B cell (primary cell): Measurements from ENCODE around the gene VSIG10L. TPM values are rescaled to one million over a fixed set of nuclear protein-coding genes. Genes with fewer than 3 reads are reported as not detected.

Source experiments
- ATAC-seq: fragments of 200-7000 bp; cut with Tn5 transposase; one replicate; pipeline ENCODE4 v1.10.0; 2021; ENCODE audit warnings: low read depth, mild to moderate bottlenecking, moderate number of reproducible peaks, moderate library complexity
- CTCF ChIA-PET: fragments of 350-600 bp; sonication (Branson Sonifier 250); formaldehyde crosslinking; loops from one replicate; lab custom pipeline; 2021; ENCODE audit warnings: antibody characterized with exemption, inconsistent platforms; lab: Charles Lee
- POLR2A ChIA-PET: fragments of 350-600 bp; sonication (Branson Sonifier 250); formaldehyde crosslinking; loops from one replicate; lab custom pipeline; 2021; ENCODE audit warnings: antibody characterized with exemption; lab: Charles Lee
- DNase-seq: peaks from one replicate; pipeline ENCODE4 v3.0.0; 2013
- H2AFZ ChIP-seq: 2 replicates; pipeline ENCODE4 v1.6.1; 2012; ENCODE audit warnings: mild to moderate bottlenecking, low read depth, low read length; ENCODE audit not compliant: insufficient read depth, poor library complexity, severe bottlenecking
- H3K27ac ChIP-seq, 2 donors: 1 replicate in 1 of 2; 2 replicates in 1 of 2; pipeline ENCODE4 v1.5.1; 2012 to 2013; ENCODE audit warnings: low read length in 2 of 2, mild to moderate bottlenecking in 2 of 2, moderate library complexity in 1 of 2
- H3K27me3 ChIP-seq, 4 experiments: fragments of 200-600 bp in 1 of 4; sonication (generic) in 1 of 4; replicated peaks in 1 of 4; 1 replicate in 2 of 4; 2 replicates in 2 of 4; pipeline versions ENCODE4 v1.6.1 to v1.7.0; 2013 to 2016; ENCODE audit warnings: low read length in 3 of 4, mild to moderate bottlenecking in 2 of 4, mixed read lengths in 1 of 4, moderate library complexity in 1 of 4; ENCODE audit not compliant: insufficient read depth in 4 of 4, control insufficient read depth in 3 of 4; ENCODE audit errors: control extremely low read depth in 1 of 4
- H3K36me3 ChIP-seq, 2 experiments: replicated peaks in 1 of 2; 1 replicate in 1 of 2; 2 replicates in 1 of 2; pipeline versions ENCODE4 v1.6.1 to v1.7.1; 2013; ENCODE audit warnings: low read length in 1 of 2; ENCODE audit not compliant: insufficient read depth in 2 of 2, control insufficient read depth in 1 of 2; ENCODE audit errors: control extremely low read depth in 1 of 2, extremely low read depth in 1 of 2
- H3K4me1 ChIP-seq, 2 donors: fragments of 200-600 bp in 1 of 2; sonication (generic) in 1 of 2; 1 replicate in 1 of 2; 2 replicates in 1 of 2; pipeline versions ENCODE4 v1.5.1 to v1.6.1; 2013 to 2017; ENCODE audit warnings: low read length in 2 of 2; ENCODE audit not compliant: control insufficient read depth in 2 of 2, insufficient read depth in 2 of 2
- H3K4me2 ChIP-seq: replicated peaks from 2 replicates; pipeline ENCODE3; 2012; ENCODE audit warnings: mild to moderate bottlenecking, low read depth, low read length; ENCODE audit not compliant: poor library complexity, severe bottlenecking
- H3K4me3 ChIP-seq, 5 experiments: fragments of 200-600 bp in 1 of 5; sonication (generic) in 1 of 5; 1 replicate in 3 of 5; 2 replicates in 2 of 5; pipeline versions ENCODE4 v1.5.1 to v1.7.0; 2011 to 2016; ENCODE audit warnings: low read length in 4 of 5, mild to moderate bottlenecking in 4 of 5, low read depth in 2 of 5, control low read depth in 1 of 5, moderate library complexity in 1 of 5; ENCODE audit not compliant: insufficient read depth in 1 of 5; ENCODE audit errors: control extremely low read depth in 1 of 5, extremely low read depth in 1 of 5
- H3K79me2 ChIP-seq: fragments of 200-600 bp; sonication (generic); one replicate; pipeline ENCODE4 v1.6.0; 2016; ENCODE audit warnings: low read length; ENCODE audit not compliant: control insufficient read depth, insufficient read depth
- H3K9ac ChIP-seq: fragments of 200-600 bp; sonication (generic); 2 replicates; pipeline ENCODE4 v1.6.1; 2017; ENCODE audit warnings: mild to moderate bottlenecking, low read length, moderate library complexity
- H3K9me3 ChIP-seq, 3 donors: one replicate each; pipeline versions ENCODE4 v1.6.1 to v1.7.1; 2013; ENCODE audit warnings: low read length in 2 of 3; ENCODE audit not compliant: control insufficient read depth in 2 of 3, insufficient read depth in 1 of 3; ENCODE audit errors: control extremely low read depth in 1 of 3
- H4K20me1 ChIP-seq: 2 replicates; pipeline ENCODE4 v1.6.0; 2012; ENCODE audit warnings: mild to moderate bottlenecking, low read length; ENCODE audit not compliant: insufficient read depth, control insufficient read depth, poor library complexity, severe bottlenecking
- H3K27ac Mint-ChIP-seq: one replicate; pipeline ENCODE4 v1.8.0; 2021; ENCODE audit warnings: mixed read lengths
- H3K27me3 Mint-ChIP-seq: one replicate; pipeline ENCODE4 v1.8.0; 2021; ENCODE audit warnings: mixed read lengths
- H3K4me1 Mint-ChIP-seq: one replicate; pipeline ENCODE4 v1.8.0; 2021; ENCODE audit warnings: mixed read lengths
- H3K4me3 Mint-ChIP-seq: one replicate; pipeline ENCODE4 v1.8.0; 2021; ENCODE audit warnings: mixed read lengths
- H3K9me3 Mint-ChIP-seq: one replicate; pipeline ENCODE4 v1.8.0; 2022; ENCODE audit warnings: mixed read lengths; ENCODE audit not compliant: insufficient read depth
- EZH2 ChIP-seq: IDR thresholded peaks from 2 replicates; pipeline ENCODE4 v1.6.1; 2012; ENCODE audit warnings: borderline replicate concordance, low read depth, mild to moderate bottlenecking, moderate library complexity, low read length; ENCODE audit not compliant: insufficient read depth, poor library complexity, severe bottlenecking
- WGBS: methylation state at CpG from one replicate; pipeline ENCODE4 v1.1.5; 2013; ENCODE audit warnings: missing lambda C conversion rate; ENCODE audit not compliant: insufficient coverage; 5-methylcytosine and 5-hydroxymethylcytosine counted together
- intact Hi-C: fragments of 100-400 bp; cut with micrococcal nuclease; formaldehyde crosslinking; loops from one replicate; pipeline ENCODE4 v1.10.0; 2022
- polyA plus RNA-seq: library from polyadenylated mRNA; depleted of rRNA; stranded (reverse); fragments of >200 nt; gene quantifications from 2 replicates; pipeline ENCODE4 v1.2.3, GENCODE V29; 2012
- total RNA-seq, 2 donors: library from RNA; stranded (reverse); fragments of 120-200 nt in 1 of 2; gene quantifications; 1 replicate in 1 of 2; 2 replicates in 1 of 2; pipeline versions ENCODE4 v1.2.3 to v1.2.4, GENCODE V29; 2013 to 2022
- TF ChIP-seq, protein P1 (sequence below): fragments of 200-600 bp; IDR thresholded peaks from one replicate; pipeline ENCODE4 v1.8.0; 2022; ENCODE audit warnings: antibody characterized with exemption, mild to moderate bottlenecking

Gene VSIG10L
- total and polyA plus RNA-seq, 2 donors (not counting 1 experiment from before 2014, with no cell fraction given): 1.3 to 1.7 TPM

DNA sequence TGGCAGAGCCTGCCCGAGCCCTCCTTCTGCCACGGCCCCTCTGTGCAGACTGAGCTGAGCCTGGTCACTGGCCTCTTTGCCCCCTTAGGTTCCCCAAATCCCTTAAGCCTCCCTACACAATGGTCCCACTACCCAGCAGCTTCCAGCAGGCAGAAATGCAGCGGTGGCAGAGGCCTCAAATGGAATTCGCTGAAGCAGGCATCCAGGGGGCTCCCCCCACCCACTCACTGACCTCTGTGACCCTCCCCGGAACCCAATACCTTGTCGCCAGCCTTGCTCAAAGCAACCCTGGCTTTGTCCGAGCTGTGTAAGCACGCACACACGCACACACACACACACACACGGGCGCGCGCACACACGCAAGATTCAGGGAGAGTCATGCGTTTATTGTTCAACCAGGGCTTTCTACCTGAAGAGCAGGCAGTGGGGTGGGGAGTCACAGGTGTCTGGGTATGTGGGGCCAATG, 46.0 kb upstream of the VSIG10L start, which contains the start of gene LIM2:
LIM2 (minus strand) TSS at position 51 of the 466 bp plus-strand sequence. CDS start 531 bp downstream, outside the sequence.
- no peak for TF ChIP-seq EZH2
- TF ChIP-seq, protein P1, sequence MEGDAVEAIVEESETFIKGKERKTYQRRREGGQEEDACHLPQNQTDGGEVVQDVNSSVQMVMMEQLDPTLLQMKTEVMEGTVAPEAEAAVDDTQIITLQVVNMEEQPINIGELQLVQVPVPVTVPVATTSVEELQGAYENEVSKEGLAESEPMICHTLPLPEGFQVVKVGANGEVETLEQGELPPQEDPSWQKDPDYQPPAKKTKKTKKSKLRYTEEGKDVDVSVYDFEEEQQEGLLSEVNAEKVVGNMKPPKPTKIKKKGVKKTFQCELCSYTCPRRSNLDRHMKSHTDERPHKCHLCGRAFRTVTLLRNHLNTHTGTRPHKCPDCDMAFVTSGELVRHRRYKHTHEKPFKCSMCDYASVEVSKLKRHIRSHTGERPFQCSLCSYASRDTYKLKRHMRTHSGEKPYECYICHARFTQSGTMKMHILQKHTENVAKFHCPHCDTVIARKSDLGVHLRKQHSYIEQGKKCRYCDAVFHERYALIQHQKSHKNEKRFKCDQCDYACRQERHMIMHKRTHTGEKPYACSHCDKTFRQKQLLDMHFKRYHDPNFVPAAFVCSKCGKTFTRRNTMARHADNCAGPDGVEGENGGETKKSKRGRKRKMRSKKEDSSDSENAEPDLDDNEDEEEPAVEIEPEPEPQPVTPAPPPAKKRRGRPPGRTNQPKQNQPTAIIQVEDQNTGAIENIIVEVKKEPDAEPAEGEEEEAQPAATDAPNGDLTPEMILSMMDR: no peak
- H3K9me3 ChIP-seq: no peaks in the 10 kb centered on the region
- H2AFZ ChIP-seq: no peak within 1 kb of the TSS
- Mint-ChIP-seq H3K4me3 (no peak within 1 kb of the TSS), H3K27ac (peak within 1 kb of the TSS; percentile 24), H3K4me1 (peaks cover 7% of the 10 kb centered on the region), H3K9me3 (no peaks in the 10 kb centered on the region), H3K27me3 (no peaks in the 10 kb centered on the region)
- DNase-seq: no peak
- CTCF ChIA-PET: interaction anchor here (0.6 kb wide), 1 partner anchor 72 kb away, joined by 3 read pairs; no protein-coding TSS in a partner anchor
- no peak within 1 kb of the TSS for H3K4me3 ChIP-seq
- no peak within 1 kb of the TSS for H3K9ac ChIP-seq
- WGBS: 83% methylated on average over 10 of the region's 15 CpGs
- peaks cover 0 to 4% (median 0%) of the 10 kb centered on the region in 4 experiments for H3K27me3 ChIP-seq
- H3K36me3 ChIP-seq: no peaks in the 10 kb centered on the region
- POLR2A ChIA-PET: interaction anchor here (0.9 kb wide), 1 partner anchor 20 kb away, joined by 3 read pairs; no protein-coding TSS in a partner anchor
- no peak within 1 kb of the TSS for H3K27ac ChIP-seq
- no peaks in the 10 kb centered on the region for H3K79me2 ChIP-seq
- peaks cover 8 to 11% of the 10 kb centered on the region in 2 donors for H3K4me1 ChIP-seq
- no peaks in the 10 kb centered on the region for H4K20me1 ChIP-seq
- ATAC-seq: no peak
- H3K4me2 ChIP-seq: no peak within 1 kb of the TSS
- intact Hi-C loops: no loop called here

DNA sequence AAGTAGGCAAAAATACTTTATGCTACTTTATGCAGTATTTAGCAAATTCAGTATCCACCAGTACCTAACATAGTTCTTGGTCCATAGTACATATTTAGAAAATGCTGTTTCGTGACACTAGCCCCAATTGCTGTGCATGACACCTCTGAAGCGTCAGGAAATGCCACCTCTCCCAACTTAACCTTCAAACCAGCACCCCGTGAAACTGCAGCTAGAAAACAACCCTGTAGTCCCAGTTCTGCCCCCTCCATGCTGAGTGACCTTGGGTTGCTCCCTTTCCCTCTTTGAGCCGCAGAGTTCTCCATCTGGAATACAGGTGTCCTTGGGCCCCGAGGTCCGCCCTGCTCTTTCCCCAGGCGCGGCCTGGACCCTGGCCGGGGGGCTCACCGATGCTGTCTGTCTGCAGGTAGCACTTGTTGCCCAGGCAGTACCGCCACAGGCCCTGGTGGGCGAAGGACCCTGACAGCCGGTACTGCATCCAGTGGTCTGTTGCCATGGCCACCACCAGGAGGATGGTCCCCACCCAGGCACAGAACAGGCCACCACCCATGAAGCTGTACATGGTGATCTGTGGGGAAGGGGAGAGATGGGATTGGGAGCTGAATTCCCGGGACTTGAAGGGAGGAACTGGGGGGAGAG, 45.1 kb upstream of the VSIG10L start:
- peaks cover 0 to under 1% (median 0%) of the 10 kb centered on the region in 3 donors for H3K9me3 ChIP-seq
- peaks cover 8 to 11% of the 10 kb centered on the region in 2 donors for H3K4me1 ChIP-seq
- Mint-ChIP-seq H3K4me3 (no peak overlapping the region), H3K27me3 (no peaks in the 10 kb centered on the region), H3K4me1 (peaks cover 7% of the 10 kb centered on the region), H3K9me3 (no peaks in the 10 kb centered on the region), H3K27ac (no peak overlapping the region)
- ATAC-seq: no peak
- no peak for TF ChIP-seq EZH2
- TF ChIP-seq, protein P1: no peak
- no peak for DNase-seq
- no peak overlapping the region for H3K4me3 ChIP-seq
- CTCF ChIA-PET: interaction anchor here (0.6 kb wide), 1 partner anchor 71 kb away, joined by 3 read pairs; no protein-coding TSS in a partner anchor
- POLR2A ChIA-PET: no interaction called here
- no peak overlapping the region for H3K27ac ChIP-seq
- H3K27me3 ChIP-seq: peaks cover 0 to 4% (median 0%) of the 10 kb centered on the region in 4 experiments
- no peaks in the 10 kb centered on the region for H3K79me2 ChIP-seq
- H3K4me2 ChIP-seq: no peak overlapping the region
- H3K36me3 ChIP-seq: no peaks in the 10 kb centered on the region
- no peak overlapping the region for H3K9ac ChIP-seq
- 95% methylated on average over 14 of the region's 14 CpGs for WGBS
- intact Hi-C loops: no loop called here
- no peaks in the 10 kb centered on the region for H4K20me1 ChIP-seq
- H2AFZ ChIP-seq: no peak overlapping the region
